IPS-18c (cell line): ENCODE results near the gene TTC34.
"Not testable (repeated sequence)": the region's sequence is repeated elsewhere in the genome, so short reads cannot be mapped to it uniquely, and the experiment has no call there.

Source experiments
- H3K4me3 ChIP-seq: 2 replicates; pipeline ENCODE4 v1.7.0; 2013; ENCODE audit warnings: low read depth, mild to moderate bottlenecking, low read length, moderate library complexity; ENCODE audit not compliant: insufficient read depth
- H3K9me3 ChIP-seq: one replicate; pipeline ENCODE4 v1.6.1; 2013; ENCODE audit warnings: mild to moderate bottlenecking, low read length, moderate library complexity; ENCODE audit not compliant: control insufficient read depth, insufficient read depth

TTC34 gene

DNA sequence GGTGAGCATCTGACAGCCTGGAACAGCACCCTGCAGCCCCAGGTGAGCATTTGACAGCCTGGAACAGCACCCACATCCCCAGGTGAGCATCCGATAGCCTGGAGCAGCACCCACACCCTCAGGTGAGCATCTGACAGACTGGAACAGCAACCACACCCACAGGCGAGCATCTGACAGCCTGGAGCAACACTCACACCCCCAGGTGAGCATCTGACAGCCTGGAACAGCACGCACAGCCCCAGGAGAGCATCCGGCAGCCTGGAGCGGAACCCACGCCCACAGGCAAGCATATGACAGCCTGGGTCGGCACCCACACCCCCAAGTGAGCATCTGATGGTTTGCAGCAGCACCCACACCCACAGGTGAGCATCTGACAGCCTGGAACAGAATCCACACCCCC, 117.5 kb downstream of the TTC34 start:
- H3K9me3 ChIP-seq = peaks cover 14% of the 10 kb centered on the region

DNA sequence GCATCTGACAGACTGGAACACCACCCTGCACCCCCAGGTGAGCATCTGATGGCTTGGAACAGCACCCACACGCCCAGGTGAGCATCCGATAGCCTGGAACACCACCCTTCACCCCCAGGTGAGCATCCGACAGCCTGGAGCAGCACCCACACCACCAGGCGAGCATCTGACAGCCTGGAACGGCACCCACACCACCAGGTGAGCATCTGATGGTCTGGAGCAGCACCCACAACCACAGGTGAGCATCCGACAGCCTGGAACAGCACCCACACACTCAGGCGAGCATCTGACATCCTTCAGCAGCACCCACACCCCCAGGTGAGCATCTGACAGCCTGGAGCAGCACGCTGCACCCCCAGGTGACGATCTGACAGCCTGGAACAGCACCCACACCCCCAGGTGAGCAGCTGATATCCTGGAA, 118.2 kb downstream of the TTC34 start:
- not testable (repeated sequence) for H3K4me3 ChIP-seq
- H3K9me3 ChIP-seq = peaks cover 14% of the 10 kb centered on the region

More for the DNA sequence above, 117.5 kb downstream of the TTC34 start:
- H3K4me3 ChIP-seq = not testable (repeated sequence)

DNA sequence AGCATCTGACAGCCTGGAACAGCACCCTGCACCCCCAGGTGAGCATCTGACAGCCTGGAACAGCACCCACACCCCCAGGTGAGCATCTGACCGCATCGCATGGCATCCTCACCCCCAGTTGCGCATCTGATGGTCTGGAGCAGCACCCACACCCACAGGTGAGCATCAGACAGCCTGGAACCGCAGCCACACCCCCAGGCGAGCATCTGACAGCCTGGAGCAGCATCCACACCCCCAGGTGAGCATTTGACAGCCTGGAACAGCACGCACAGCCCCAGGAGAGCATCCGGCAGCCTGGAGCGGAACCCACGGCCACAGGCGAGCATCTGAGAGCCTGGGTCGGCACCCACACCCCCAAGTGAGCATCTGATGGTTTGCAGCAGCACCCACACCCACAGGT, 118.6 kb downstream of the TTC34 start:
- not testable (repeated sequence) for H3K4me3 ChIP-seq

DNA sequence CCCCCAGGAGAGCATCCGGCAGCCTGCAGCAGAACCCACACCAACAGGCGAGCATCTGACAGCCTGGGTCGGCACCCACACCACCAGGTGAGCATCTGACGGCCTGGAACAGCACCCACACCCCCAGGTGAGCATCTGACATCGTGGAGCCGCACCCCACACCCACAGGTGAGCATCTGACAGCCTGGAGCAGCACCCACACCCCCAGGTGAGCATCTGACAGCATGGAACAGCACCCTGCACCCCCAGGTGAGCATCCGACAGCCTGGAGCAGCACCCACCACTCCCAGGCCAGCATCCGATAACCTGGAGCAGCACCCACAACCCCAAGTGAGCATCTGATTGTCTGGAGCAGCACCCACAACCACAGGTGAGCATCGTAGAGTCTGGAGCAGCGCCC, 124.8 kb downstream of the TTC34 start:
- H3K9me3 ChIP-seq, H3K4me3 ChIP-seq: not testable (repeated sequence)

More for the DNA sequence above, 118.6 kb downstream of the TTC34 start:
- peaks cover 12% of the 10 kb centered on the region for H3K9me3 ChIP-seq

DNA sequence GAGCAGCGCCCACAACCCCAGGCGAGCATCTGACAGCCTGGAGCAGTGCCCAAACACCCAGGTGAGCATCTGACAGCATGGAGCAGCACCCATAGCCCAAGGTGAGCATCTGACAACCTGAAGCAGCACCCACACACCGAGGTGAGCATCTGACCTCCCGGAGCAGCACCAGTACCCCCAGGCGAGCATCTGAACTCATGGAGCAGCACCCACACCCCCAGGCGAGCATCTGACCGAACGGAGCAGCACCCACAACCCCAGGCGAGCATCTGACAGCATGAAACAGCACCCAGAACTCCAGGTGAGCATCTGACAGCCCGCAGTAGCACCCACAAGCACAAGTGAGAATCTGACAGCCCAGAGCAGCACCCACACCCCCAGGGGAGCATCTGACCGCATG, 129.8 kb downstream of the TTC34 start:
- H3K9me3 ChIP-seq, H3K4me3 ChIP-seq: not testable (repeated sequence)

DNA sequence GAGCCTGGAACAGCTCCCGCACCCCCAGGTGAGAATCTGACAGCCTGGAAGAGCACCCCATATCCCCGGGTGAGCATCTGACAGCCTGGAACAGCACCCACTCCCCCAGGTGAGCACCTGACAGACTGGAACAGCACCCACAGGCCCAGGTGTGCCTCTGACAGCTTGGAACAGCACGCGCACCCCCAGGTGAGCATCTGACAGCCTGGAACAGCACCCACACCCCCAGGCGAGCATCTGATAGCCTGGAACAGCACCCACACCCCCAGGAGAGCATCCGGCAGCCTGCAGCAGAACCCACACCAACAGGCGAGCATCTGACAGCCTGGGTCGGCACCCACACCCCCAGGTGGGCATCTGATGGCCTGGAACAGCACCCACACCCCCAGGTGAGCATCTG, 141.7 kb downstream of the TTC34 start:
- H3K9me3 ChIP-seq = peaks cover 21% of the 10 kb centered on the region
- not testable (repeated sequence) for H3K4me3 ChIP-seq

DNA sequence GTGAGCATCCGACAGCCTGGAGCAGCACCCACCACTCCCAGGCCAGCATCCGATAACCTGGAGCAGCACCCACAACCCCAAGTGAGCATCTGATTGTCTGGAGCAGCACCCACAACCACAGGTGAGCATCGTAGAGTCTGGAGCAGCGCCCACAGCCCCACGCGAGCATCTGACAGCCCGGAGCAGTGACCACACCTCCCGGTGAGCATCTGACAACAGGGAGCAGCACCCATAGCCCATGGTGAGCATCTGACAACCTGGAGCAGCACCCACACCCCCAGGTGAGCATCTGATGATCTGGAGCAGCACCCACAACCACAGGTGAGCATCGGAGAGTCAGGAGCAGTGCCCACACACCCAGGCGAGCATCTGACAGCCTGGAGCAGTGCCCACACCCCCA, 143.6 kb downstream of the TTC34 start:
- not testable (repeated sequence) for H3K4me3 ChIP-seq
- peaks cover 37% of the 10 kb centered on the region for H3K9me3 ChIP-seq

DNA sequence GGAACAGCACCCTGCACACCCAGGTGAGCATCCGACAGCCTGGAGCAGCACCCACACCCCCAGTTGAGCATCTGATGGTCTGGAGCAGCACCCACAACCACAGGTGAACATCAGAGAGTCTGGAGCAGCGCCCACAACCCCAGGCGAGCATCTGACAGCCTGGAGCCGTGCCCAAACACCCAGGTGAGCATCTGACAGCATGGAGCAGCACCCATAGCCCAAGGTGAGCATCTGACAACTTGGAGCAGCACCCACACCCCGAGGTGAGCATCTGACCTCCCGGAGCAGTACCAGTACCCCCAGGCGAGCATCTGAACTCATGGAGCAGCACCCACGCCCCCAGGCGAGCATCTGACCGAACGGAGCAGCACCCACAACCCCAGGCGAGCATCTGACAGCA, 144.4 kb downstream of the TTC34 start:
- H3K9me3 ChIP-seq = peaks cover 45% of the 10 kb centered on the region
- peak overlapping the region; percentile 24 for H3K4me3 ChIP-seq

DNA sequence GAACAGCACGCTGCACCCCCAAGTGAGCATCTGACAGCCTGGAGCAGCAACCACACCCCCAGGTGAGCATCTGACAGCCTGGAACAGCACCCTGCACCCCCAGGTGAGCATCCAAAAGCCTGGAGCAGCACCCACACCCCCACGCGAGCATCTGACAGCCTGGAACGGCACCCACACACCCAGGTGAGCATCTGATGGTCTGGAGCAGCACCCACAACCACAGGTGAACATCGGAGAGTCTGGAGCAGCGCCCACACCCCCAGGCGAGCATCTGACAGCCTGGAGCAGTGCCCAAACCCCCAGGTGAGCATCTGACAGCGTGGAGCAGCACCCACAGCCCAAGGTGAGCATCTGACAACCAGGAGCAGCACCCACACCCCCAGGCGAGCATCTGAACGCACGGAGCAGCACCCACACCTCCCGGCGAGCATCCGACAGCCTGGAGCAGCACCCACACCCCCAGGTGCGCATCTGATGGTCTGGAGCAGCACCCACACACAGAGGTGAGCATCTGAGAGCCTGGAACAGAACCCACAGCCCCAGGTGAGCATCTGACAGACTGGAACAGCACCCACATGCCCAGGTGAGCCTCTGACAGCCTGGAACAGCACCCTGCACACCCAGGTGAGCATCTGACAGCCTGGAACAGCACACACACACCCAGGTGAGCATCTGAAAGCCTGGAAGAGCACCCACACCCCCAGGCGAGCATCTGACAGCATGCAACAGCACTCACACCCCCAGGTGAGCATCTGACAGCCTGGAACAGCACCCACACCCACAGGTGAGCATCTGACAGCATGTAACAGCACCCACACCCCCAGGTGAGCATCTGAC, 145.7 kb downstream of the TTC34 start:
- H3K9me3 ChIP-seq = peaks cover 48% of the 10 kb centered on the region
- not testable (repeated sequence) for H3K4me3 ChIP-seq

DNA sequence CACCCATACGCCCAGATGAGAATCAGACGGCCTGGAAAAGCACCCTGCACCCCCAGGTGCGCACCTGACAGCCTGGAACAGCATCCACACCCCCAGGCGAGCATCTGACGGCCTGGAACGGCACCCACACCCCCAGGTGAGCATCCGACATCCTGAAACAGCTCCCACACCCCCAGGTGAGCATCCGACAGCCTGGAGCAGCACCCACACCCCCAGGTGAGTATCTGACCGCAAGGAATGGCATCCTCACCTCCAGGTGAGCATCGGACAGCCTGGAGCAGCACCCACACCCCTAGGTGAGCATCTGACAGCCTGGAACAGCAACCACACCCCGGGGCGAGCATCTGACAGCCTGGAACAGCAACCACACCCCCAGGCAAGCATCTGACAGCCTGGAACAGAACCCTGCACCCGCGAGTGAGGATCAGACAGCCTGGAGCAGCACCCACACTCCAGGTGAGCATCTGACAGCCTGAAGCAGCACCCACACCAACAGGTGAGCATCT, 147.0 kb downstream of the TTC34 start:
- Histone ChIP-seq H3K4me3 (peak overlapping the region; percentile 9; the same call in 1 of the 2 replicates), H3K9me3 (peaks cover 48% of the 10 kb centered on the region)

DNA sequence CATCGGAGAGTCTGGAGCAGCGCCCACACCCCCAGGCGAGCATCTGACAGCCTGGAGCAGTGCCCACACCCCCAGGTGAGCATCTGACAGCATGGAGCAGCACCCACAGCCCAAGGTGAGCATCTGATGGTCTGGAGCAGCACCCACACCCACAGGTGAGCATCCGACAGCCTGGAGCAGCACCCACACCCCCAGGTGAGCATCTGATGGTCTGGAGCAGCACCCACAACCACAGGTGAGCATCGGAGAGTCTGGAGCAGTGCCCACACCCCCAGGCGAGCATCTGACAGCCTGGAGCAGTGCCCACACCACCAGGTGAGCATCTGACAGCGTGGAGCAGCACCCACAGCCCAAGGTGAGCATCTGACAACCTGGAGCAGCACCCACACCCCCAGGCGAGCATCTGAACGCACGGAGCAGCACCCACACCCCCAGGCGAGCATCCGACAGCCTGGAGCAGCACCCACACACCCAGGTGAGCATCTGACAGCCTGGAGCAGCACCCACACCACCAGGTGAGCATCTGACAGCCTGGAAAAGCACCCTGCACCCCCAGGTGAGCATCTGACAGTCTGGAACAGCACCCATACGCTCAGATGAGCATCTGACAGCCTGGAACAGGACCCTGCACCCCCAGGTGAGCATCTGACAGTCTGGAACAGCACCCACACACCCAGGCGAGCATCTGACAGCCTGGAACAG, 147.6 kb downstream of the TTC34 start:
- peak overlapping the region; percentile 40; the same call in 1 of the 2 replicates for H3K4me3 ChIP-seq

DNA sequence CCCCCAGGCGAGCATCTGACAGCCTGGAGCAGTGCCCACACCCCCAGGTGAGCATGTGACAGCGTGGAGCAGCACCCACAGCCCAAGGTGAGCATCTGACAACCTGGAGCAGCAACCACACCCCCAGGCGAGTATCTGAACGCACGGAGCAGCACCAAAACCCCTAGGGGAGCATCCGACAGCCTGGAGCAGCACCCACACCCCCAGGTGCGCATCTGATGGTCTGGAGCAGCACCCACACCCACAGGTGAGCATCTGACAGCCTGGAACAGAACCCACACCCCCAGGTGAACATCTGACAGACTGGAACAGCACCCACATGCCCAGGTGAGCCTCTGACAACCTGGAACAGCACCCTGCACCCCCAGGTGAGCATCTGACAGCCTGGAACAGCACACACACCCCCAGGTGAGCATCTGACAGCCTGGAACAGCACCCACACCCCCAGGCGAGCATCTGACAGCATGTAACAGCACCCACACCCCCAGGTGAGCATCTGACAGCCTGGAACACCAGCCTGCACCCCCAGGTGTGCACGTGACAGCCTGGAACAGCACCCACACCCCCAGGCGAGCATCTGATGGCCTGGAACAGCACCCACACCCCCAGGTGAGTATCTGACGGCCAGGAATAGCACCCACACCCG, 148.4 kb downstream of the TTC34 start:
- Histone ChIP-seq H3K9me3 (peaks cover 47% of the 10 kb centered on the region), H3K4me3 (peak overlapping the region; percentile 40; the same call in 1 of the 2 replicates)

More for the DNA sequence above, 147.6 kb downstream of the TTC34 start:
- peaks cover 48% of the 10 kb centered on the region for H3K9me3 ChIP-seq

DNA sequence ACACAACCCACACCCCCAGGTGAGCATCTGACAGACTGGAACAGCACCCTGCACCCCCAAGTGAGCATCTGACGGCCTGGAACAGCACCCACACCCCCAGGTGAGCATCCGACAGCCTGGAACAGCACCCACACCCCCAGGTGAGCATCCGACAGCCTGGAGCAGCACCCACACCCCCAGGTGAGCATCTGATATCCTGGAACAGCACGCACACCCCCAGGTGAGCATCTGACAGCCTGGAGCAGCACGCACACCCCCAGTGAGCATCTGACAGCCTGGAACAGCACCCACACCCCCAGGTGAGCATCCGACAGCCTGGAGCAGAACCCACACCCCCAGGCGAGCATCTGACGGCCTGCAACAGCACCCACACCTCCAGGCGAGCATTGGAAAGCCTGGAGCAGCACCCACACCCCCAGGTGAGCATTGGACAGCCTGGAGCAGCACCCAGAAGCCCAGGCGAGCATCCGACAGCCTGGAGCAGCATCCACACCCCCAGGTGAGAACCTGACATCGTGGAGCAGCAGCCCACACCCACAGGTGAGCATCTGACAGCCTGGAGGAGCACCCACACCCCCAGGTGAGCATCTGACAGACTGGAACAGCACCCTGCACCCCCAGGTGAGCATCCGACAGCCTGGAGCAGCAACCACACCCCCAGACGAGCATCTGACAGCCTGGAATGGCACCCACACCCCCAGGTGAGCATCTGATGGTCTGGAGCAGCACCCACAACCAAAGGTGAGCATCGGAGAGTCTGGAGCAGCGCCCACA, 149.2 kb downstream of the TTC34 start:
- H3K9me3 ChIP-seq = peaks cover 43% of the 10 kb centered on the region
- H3K4me3 ChIP-seq = peak overlapping the region; percentile 11; the same call in 1 of the 2 replicates

DNA sequence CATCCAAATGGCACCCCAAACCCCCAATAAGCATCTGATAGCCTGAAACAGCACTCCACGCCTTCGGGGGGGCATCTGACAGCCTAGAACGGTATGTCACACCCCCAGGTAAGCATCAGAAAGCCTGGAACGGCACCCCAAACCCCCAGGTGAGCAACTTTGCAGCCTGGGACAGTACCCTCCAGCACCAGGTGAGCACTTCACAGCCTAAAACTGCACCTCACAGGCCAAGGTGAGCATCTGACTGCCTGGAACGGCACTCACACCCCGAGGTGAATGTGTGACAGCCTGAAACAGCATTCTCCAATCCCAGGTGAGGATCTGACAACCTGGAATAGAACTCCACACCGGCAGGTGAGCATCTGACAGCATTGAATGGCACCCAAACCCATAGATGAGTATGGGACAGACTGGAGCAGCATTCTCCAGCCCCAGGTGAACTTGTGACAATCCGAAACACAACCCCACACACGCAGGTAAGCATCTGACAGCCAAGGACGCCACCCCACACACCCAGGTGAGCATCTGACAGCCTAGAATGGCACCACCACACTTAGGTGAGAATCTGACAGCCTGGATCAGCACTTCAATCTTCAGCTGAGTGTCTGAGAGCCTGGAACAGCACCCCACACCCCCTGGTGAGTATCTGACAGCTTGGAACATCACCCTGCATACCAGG, 150.4 kb downstream of the TTC34 start:
- Histone ChIP-seq H3K9me3 (peaks cover 38% of the 10 kb centered on the region), H3K4me3 (no peak overlapping the region; the same call in 1 of the 2 replicates)

DNA sequence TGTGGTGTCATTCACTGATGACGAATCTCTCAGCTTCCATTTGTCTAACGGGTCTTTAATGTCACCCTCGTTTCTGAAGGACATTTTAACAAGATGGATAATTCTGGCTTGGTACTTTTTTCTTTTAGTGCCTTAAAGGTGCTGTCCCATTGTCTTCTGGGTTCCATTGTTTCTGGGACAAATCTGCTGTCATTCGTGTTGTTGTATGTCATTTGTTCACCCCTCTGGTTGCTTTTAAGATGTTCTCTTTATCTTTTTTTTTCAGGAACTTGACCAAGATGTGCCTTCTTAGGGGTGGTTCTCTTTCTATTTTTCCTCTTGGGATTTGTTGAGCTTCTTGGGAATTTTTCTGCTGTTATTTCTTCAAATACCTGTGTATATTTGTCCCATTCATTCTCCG, 154.7 kb downstream of the TTC34 start:
- H3K9me3 ChIP-seq = peaks cover 4% of the 10 kb centered on the region
- H3K4me3 ChIP-seq = no peak overlapping the region

DNA sequence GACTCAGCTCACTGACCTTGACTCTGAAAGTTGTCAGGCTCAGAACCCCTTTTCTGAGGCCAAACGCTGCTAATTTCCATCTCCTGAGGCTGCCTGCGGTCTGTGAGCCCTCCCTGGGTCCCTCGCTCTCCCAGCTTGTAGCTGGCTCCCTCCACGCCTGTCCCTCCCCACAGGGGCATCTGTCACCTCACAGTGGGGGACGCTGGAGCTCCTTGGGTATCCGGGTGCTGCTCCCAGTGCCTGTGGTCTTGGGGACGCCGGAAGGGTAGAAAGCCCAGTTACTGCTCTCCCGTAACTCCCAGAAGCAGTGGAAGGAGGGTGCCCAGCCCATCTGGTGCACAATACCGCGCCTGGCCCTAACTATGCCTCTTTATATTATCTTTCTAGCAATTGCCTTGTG, 155.7 kb downstream of the TTC34 start:
- Histone ChIP-seq H3K4me3 (no peak overlapping the region), H3K9me3 (peaks cover 4% of the 10 kb centered on the region)
